Activated CD4-positive, CD25-positive, alpha-beta regulatory T cell treated with anti-CD3 and anti-CD28 coated beads, Interleukin-2, amount 50 U/mL, for 72 hours (primary cell): ENCODE measurements around the gene USP1.

Experiments used
- DNase-seq: peaks from one replicate; pipeline ENCODE4 v3.0.0; 2021

USP1 gene

DNA sequence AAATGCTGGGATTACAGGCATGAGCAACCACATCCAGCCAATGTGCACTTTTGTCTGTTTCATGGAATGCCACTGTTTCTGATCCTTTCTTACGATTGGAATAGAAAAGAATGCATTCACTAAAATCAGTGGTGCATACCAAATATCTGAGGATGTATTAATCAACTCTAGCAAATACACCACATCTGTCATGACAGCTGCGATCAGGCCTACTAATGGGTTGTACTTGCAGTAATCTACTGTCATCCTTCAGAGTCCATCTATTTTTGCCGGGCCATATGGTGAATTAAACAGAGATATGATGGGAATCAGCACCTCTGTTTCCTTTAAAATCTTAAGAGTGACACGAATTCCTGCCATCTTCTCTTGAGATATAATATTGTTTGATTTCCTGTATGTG, 8.5 kb upstream of the USP1 start:
- DNase-seq: no peak

DNA sequence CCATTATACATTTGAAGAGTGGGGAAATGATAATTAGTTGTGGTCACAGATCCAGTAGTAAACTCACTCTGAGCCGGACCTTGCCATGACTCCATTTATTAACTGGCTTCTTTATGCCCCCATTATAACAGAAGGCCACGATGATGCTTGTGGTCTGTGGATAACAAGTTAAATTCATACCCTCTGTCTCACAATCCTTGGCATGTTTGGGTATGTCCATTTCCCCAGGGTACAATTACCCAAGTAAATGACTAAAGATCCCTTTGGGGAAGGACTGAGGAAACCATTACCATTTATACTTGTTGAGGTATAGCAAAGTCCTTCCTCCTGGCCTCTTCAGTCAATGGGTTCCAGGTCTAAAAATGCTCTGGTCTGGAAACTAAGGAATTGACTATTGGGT, 7.3 kb upstream of the USP1 start:
- DNase-seq: no peak

DNA sequence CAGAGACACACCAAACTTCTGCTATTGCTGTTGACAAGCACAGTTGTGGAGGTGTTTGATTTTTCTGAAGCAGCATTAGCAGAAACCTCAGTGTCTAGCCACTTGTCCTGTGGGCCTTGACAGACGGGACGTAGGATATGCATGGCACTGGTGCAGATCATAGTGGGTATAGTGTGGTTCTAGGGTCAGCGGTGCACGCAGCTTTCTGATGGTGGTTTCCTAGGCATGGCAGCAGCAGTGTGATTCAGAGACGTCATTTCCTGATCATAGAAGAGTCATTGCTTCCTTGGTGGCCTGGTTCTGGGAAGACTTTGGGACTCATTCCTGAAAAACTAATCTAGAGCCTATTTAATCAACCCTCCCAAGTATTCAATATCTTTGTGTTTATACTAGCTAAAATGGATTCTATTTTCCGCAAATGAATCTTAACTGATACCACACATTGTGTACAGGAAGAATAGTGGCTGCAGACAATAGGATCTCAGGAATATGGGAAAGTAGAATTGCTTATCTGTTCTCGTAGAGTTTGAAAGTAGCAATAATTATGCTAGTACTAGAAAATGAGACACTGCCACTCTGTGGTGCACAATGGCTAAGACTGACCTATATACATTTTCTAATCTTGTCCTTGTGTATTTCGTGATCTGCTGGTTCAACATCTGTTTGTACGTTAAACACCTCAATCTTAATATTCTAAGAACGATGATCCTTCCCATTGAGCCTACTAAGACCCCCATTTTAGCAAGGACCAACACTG, 2.8 kb upstream of the USP1 start:
- no peak for DNase-seq

DNA sequence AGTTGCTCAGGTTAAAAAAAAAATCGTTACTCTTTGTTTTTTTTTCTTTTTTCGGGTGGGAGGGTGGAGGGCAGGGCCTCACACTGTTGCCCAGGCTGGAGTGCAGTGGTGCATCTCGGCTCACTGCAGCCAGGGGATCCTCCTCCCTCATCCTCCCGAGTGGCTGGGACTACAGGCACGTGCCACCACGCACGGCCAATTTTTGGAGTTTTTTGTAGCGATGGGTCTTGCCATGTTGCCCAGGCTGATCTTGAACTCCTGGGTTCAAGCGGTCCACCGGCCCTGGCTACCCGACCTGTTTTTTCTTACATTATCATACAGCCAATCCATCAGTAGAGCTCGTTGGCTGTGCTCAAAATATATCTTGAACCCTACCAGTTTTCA, 2.2 kb upstream of the USP1 start:
- no peak for DNase-seq

DNA sequence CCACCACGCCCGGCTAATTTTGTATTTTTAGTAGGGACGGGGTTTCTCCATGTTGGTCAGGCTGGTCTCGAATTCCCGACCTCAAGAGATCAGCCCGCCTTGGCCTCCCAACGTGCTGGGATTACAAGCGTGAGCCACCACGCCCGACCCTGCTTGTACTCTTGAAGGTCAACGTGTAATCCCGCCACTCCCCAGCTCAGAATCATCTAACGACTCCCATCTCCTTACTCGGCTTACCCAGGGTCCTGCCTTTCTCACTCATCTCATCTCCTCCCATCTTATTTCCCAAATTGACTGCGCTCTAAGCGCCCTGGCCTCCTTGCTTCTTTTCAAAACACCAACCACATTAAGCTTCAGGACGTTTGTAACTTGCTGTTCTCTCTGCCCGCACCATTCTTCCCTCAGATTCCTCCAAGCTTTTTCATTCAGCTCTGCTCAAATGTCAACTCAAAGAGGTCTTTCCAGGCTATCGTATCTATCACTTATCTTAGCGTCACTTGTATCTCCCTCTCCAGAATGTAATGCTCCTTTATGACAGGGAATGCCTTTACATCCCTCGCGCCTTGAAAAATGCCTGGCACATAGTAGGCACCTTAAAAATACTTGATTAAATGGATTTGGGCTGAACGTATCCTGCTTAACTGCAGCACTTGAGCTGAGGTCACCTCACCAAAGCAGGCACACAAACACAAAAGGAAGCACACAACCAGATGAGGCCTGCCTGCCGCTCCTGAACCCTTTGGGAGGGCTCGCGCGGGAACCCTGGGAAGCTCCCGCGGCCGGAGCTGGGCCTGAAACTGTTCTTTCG, 1.4 kb upstream of the USP1 start:
- no peak for DNase-seq

DNA sequence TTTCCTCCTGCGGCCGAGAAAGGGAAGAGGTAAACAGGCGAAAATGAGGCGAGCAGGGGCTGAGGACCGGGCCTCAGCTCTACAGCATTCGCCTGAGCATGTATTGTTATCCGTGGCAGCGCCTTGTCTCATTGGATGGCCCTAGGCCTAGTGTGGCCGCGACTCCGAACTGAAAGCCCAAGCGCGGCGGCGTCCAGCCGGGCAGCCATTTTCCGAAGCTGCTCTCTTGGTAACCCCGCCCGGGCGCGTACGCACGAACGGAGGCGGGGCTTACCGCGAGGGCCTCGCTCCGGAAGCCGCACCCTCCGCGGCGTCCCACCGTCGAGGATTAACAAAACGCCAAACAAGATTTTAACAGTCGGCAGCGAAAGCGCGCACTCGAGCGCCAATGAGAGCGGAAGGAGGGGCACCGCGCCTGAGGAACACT, 797 bp upstream of the USP1 start:
- DNase-seq: peak; percentile 95

DNA sequence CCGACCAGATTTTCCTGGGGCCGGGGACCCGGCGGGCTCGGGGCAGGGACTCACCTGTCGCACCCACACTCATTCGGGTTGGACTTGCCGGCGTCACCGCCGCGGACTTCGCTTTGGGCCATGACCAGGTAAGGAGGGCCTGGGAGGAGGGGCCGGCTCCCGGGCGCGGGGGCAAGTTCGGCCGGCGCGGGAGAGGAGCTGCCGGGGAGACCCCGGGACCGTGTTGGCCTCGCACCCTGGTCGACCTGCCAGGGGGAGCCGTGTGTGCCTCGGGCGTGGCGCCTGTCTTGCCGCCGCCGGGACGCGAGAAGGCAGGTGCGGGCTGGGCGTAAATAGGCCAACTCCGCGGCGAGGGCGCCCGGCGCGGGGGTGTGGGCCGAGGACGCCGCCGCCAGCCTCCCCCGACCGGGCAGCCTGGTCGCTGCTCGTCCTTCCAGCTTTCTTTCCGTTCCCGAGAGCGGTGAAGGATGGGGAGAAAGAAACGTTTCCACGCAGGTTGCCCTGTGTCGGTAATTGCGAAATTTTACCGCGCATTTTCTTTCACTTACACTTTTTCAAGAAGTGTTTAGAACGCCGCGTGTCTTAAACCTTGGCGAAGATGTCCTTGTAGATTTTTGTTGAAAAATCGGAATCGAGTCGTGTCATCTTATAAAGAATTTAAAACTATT, 558 bp downstream of the USP1 start:
- DNase-seq: peak; percentile 61

DNA sequence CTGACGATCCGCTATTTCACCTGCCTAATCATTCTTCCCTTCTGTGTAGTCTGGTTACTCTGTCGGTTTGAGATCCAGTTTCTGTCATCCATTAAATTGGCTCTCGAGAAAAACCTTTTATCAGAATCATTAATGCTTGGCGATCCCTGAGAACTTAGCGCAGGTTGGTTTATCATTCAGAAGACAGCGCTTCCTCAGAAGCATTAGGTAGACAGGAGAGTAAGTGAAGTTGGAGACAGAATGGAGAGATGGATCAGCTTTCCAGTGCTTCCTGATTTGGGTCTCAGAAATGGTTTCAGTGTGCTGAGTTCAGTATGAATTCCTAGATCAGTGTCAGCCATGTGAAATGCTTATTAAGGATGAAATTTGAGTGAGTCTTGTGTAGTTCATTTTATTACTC, 1.3 kb downstream of the USP1 start:
- DNase-seq: no peak

DNA sequence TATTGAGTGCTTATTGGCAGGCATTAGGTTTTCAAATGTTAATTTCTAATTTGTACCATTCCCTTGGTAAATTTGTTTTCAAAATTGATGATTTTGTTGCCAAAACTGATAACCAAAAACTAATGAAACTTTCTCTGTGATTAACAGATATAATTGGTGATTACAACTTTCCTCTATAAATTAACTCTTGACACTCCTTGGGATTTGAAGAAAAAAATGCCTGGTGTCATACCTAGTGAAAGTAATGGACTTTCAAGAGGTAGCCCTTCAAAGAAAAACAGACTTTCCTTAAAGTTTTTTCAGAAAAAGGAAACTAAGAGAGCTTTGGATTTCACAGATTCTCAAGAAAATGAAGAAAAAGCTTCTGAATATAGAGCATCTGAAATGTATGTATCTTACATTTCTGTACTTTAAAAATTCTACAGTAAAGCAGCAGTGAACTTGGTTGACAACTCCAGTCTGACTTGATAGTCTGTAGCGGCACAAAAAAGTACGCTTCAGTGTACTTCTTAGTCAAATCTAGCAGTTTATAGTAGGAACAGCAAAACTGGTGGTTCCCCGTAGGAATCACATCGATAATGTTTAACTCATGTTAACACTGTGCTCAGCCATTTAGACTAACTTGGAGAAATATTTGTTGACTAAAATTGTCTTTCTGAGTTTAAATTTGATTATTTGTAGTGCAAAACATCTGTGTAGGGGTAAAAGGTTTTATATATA, 3.0 kb downstream of the USP1 start:
- no peak for DNase-seq

DNA sequence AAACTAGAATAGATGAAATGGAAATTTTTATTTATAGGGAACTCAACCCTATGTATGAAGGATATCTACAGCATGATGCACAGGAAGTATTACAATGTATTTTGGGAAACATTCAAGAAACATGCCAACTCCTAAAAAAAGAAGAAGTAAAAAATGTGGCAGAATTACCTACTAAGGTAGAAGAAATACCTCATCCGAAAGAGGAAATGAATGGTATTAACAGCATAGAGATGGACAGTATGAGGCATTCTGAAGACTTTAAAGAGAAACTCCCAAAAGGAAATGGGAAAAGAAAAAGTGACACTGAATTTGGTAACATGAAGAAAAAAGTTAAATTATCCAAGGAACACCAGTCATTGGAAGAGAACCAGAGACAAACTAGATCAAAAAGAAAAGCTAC, 7.9 kb downstream of the USP1 start:
- no peak for DNase-seq

DNA sequence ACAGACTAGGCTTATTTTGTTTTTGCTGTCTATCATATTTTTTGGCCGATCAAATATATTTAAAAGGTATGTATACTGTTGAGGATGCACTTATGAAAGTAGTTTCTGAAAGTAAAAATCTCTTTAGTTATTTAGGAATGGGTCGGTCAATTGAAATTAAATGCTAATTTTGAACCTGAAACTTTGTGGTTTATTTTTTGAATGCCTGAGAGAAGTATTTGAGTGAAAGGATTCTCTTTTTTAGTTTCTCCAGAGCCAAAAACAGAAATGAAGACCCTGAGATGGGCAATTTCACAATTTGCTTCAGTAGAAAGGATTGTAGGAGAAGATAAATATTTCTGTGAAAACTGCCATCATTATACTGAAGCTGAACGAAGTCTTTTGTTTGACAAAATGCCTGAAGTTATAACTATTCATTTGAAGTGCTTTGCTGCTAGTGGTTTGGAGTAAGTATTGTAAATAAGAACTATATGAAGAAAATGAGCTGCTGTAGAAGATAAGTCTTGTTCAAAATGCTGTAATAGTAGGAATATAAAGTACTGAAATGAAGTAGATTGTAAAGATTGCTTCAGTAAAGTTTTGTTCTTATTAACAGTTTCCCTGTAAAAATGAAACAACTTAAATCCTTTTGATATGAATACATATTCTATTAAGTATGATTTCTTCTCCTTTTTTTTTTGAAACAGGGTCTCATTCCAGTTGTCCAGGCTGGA, 11.5 kb downstream of the USP1 start:
- DNase-seq: no peak

DNA sequence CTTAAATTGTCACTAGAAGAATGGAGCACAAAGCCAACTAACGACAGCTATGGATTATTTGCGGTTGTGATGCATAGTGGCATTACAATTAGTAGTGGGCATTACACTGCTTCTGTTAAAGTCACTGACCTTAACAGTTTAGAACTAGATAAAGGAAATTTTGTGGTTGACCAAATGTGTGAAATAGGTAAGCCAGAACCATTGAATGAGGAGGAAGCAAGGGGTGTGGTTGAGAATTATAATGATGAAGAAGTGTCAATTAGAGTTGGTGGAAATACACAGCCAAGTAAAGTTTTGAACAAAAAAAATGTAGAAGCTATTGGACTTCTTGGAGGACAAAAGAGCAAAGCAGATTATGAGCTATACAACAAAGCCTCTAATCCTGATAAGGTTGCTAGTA, 13.5 kb downstream of the USP1 start:
- no peak for DNase-seq

DNA sequence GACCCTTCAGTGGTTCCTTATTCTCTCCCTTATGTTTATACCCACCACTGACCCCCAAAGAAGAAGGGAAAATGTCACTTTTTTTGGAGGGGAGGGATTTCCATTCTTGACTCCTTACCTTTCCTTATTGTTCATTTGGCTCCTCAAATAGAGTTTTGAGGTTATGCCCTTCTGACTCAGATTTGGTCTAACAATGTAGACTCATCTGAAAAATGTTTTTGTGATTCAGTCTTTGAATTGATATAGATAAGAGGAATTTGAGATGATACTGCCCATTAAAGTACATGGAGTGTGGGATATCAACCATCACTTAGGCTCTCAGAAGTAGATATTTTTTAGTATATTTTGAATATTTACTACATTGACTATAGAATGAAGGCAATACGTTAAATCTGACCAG, 16.1 kb downstream of the USP1 start:
- no peak for DNase-seq

DNA sequence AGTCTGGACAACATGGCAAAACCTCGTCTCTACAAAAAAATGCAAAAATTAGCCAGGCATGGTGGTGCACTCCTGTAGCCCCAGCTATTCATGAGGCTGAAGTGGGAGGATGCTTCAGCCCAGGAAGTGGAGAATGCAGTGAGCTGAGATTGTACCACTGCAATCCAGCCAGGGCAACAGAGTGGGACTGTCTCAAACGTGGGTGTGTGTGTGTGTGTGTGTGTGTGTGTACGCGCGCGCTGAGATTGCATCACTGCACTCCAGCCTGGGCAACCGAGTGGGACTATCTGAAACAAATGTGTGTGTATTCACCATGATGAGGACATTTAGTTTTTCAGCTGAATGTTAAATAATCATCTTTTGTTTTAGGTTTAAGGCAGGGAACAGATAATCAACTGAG, 21.1 kb downstream of the USP1 start:
- DNase-seq: no peak

DNA sequence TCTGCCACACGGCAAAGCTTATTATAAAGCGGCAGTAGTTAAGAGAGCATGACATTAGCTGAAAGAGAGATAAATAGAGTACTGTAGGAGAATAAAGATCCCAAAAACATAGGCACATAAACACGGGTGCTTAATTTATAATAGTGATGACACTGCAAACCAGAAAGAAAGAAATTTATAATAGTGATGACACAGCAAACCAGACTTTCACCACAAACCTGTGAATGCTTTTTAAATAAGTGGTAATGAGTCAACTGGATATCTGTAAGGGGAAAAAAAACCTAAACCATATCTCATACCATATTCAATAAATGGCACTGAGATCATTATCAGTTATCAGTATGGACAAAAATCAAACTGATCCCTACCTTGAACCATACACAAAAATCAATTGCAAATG, 25.5 kb downstream of the USP1 start:
- DNase-seq: no peak

DNA sequence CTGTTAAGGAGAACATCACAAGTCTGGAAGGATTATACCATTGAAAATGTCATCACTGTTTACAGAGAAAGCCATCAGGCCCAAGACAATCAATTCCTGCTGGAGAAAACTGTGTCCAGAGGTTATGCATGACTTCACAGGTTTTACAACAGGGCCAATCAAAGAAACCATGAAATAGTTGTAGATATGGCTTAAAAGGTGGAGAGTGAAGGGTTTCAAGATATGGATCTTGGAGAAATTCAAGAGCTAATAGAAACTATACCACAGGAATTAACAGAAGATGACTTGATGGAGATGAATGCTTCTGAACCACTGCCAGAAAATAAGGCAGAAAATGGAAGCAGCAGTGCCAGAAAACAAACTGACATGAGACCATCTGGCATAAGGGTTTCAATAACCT, 30.2 kb downstream of the USP1 start:
- DNase-seq: no peak

DNA sequence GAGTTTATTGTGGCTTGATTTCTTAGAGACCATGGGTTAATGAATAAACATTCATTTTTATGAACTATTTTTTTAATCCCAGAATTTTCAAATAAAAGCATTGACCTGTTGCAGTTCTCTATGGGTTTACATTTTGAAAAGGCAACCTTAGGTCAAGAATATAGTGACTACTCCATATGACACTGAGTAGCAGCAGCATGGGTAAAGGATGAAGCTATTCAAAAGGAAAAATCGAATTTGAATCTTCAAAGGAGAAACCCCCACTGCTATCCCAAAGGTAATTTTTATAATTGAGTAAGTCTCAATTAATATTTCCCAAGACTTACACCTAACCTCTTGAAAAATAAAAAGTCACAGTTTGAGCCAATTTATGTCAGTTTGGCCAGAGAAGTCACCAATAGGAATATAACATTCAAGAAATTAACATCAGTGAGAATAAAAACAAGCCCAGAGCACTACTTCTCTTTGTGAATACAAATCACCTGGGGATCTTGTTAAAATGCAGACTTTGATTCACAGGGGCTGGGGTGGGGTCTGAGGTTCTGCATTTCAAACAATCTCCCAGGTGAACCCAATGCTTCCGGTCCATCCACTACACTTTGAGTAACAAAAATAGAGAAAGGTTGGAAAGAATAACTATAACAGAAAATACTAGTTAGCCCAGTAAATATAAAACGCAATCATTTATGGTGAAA, 39.8 kb downstream of the USP1 start:
- DNase-seq: no peak

DNA sequence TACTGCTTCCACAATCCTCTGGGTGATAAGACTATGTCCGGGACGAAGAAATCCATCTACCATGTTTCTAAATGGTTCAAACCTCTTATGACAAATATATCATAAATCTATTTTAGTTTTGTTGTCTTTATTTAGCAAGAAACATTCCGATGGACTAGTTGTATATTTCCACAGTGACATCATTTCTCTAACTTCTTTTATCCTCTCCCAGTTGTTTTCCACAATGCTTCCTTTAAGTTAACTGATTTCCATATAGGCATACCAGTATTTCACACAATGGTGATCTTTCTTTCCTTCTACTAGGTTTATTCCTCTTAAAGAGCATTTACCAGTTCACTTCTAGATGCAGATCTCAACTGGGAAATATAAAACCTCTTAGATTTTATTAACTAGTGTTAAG, 44.8 kb downstream of the USP1 start:
- DNase-seq: no peak

DNA sequence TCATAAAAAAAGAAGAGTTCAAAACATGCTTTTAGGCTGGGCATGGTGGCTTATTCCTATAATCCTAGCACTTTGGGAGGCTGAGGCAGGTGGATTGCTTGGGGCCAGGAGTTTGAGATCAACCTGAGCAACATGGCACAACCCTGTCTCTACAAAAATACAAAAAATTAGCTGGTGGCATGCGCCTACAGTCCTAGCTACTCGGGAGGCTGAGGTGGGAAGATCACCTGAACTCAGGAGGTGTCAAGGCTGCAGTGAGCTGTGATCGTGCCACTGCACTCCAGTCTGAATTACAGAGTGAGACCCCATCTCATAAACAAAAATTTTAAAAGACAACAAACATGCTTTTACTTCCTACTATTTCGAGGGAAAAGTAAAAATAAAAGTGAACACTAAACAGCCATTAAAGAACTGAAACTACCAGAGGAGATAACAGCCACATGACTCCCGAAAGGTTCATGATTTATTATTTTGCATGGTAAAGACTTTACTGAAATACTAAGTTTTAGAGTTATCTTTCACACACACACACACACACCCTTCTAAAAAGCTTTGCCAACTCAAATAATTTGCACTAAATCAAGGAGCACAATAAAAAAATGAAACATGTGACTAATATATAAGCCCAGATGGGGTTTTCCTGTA, 48.1 kb downstream of the USP1 start:
- DNase-seq: no peak

DNA sequence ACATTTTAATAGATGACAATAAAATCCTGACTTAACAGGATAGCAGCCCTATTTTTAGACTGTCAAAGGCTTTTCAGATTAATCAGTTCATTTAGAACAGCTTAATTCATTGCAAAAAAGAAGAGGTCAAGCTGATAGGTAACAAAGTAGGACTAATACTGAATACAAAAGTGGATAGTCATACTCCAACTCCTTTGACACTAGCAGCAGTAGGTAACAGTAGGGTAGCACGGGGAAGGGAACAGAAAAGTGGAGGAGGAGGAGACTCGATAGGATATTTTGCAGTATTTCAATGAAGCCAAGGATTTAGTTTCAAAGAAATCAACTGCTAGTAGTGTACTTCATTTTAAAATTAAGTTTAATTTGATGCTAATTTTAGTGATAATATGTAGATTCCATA, 51.1 kb downstream of the USP1 start:
- no peak for DNase-seq

DNA sequence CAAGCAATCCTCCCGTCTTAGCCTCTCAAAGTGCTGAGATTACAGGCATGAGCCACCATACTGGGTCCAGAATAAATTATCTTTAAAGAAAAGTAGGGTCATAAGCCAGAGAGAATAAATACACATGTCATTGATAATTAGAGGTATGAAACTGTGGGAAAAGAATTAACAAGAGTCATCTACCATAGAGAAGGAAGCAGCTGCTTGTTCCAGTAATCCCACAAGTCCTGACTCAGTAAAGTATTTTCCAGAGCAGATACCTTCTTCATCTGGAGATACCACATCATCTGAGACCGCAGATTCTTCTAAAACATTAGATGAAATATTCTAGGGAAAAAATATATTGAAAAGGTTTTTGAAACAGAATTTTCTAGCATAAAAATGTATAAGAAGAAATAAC, 55.7 kb downstream of the USP1 start:
- no peak for DNase-seq

DNA sequence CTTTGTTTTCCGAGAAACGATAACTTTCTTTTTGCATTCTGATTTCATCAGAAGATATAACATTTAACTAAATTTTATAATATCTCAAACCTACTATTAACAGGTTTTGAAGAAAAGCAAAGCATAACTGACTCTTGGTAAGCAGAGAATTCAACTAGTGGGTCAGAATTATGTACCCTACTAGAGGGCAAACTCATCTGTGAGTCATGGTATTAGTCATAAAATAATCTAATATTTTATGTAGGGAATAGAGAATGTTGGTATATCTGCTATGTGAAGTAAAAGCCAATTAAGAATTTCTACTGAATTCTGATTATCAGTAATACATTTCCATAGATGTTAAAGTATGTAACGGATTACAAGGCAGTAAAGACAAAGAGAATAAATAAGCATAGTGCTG, 56.8 kb downstream of the USP1 start:
- DNase-seq: no peak
